Osteoblast (primary cell): Measurements from ENCODE around the gene USF3. TPM values are rescaled to one million over a fixed set of nuclear protein-coding genes. Genes with fewer than 3 reads are reported as not detected.
"Not testable (repeated sequence)": the region's sequence is repeated elsewhere in the genome, so short reads cannot be mapped to it uniquely, and the experiment has no call there.

Experiments used
- DNase-seq: peaks from one replicate; pipeline ENCODE4 v3.0.0; 2011; ENCODE audit warnings: low spot score, mixed read lengths; ENCODE audit not compliant: insufficient read length; ENCODE audit errors: missing footprints
- H2AFZ ChIP-seq: 2 replicates; pipeline ENCODE4 v1.6.0; 2011; ENCODE audit warnings: mild to moderate bottlenecking, low read length
- H3K27ac ChIP-seq: 2 replicates; pipeline ENCODE4 v1.5.1; 2011; ENCODE audit warnings: mild to moderate bottlenecking, low read depth, low read length, moderate library complexity
- H3K27me3 ChIP-seq: 2 replicates; pipeline ENCODE4 v1.6.0; 2012; ENCODE audit warnings: mild to moderate bottlenecking, control low read depth, inconsistent platforms, low read length, moderate library complexity; ENCODE audit not compliant: insufficient read depth
- H3K36me3 ChIP-seq: 2 replicates; pipeline ENCODE4 v1.5.1; 2011; ENCODE audit warnings: mild to moderate bottlenecking, low read length, control low read depth, moderate library complexity; ENCODE audit not compliant: insufficient read depth
- H3K4me1 ChIP-seq: 2 replicates; pipeline ENCODE4 v1.5.1; 2011; ENCODE audit warnings: mild to moderate bottlenecking, low read length, control low read depth, moderate library complexity; ENCODE audit not compliant: insufficient read depth
- H3K4me2 ChIP-seq: 2 replicates; pipeline ENCODE4 v1.6.0; 2011; ENCODE audit warnings: mild to moderate bottlenecking, low read length; ENCODE audit not compliant: insufficient read depth
- H3K4me3 ChIP-seq: fragments of 200-600 bp; sonication (generic); 3 replicates; pipeline ENCODE4 v1.5.1; 2012; ENCODE audit warnings: mild to moderate bottlenecking, low read length, inconsistent platforms; ENCODE audit not compliant: insufficient read depth
- H3K79me2 ChIP-seq: 2 replicates; pipeline ENCODE4 v1.6.0; 2012; ENCODE audit warnings: mild to moderate bottlenecking, low read length, control low read depth, inconsistent platforms; ENCODE audit not compliant: insufficient read depth
- H3K9me3 ChIP-seq: 2 replicates; pipeline ENCODE4 v1.5.1; 2011; ENCODE audit warnings: low read depth, low read length, control low read depth
- H4K20me1 ChIP-seq: 2 replicates; pipeline ENCODE4 v1.6.0; 2012; ENCODE audit warnings: mild to moderate bottlenecking, low read length, control low read depth; ENCODE audit not compliant: insufficient read depth
- total RNA-seq: library from RNA; depleted of rRNA; stranded (reverse); fragments of >200 nt; gene quantifications from 2 replicates; pipeline ENCODE4 v1.2.3, GENCODE V29; 2012
- TF ChIP-seq, protein P1 (sequence below): IDR thresholded peaks from 2 replicates; pipeline ENCODE4 v1.5.1; 2011; ENCODE audit warnings: mild to moderate bottlenecking, low read depth, low read length, moderate library complexity; ENCODE audit errors: extremely low read depth

USF3 gene
- total RNA-seq, 1 donor: 10.5 TPM

DNA sequence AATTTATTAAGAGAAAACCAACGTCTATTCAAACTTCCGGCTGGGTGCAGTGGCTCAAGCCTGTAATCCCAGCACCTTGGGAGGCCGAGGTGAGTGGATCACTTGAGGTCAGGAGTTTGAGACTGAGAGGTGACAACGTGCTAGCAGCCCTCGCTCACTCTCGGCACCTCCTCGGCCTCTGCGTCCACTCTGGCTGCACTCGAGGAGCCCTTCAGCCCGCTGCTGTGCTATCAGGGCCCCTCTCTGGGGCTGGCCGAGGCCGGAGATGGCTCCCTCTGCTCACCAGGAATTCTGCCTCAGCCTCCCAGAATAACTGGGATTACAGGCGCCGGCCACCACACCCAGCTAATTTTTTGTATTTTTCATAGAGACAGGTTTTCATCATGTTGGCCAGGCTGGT, 58.7 kb downstream of the USF3 start:
- Histone ChIP-seq H3K27me3 (no peaks in the 10 kb centered on the region), H3K4me1 (no peaks in the 10 kb centered on the region), H2AFZ (no peak overlapping the region), H3K9me3 (no peaks in the 10 kb centered on the region), H3K79me2 (no peaks in the 10 kb centered on the region), H3K36me3 (no peaks in the 10 kb centered on the region), H3K4me2 (no peak overlapping the region), H4K20me1 (no peaks in the 10 kb centered on the region), H3K4me3 (no peak overlapping the region), H3K27ac (no peak overlapping the region)
- TF ChIP-seq, protein P1, sequence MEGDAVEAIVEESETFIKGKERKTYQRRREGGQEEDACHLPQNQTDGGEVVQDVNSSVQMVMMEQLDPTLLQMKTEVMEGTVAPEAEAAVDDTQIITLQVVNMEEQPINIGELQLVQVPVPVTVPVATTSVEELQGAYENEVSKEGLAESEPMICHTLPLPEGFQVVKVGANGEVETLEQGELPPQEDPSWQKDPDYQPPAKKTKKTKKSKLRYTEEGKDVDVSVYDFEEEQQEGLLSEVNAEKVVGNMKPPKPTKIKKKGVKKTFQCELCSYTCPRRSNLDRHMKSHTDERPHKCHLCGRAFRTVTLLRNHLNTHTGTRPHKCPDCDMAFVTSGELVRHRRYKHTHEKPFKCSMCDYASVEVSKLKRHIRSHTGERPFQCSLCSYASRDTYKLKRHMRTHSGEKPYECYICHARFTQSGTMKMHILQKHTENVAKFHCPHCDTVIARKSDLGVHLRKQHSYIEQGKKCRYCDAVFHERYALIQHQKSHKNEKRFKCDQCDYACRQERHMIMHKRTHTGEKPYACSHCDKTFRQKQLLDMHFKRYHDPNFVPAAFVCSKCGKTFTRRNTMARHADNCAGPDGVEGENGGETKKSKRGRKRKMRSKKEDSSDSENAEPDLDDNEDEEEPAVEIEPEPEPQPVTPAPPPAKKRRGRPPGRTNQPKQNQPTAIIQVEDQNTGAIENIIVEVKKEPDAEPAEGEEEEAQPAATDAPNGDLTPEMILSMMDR: no peak
- DNase-seq: no peak

DNA sequence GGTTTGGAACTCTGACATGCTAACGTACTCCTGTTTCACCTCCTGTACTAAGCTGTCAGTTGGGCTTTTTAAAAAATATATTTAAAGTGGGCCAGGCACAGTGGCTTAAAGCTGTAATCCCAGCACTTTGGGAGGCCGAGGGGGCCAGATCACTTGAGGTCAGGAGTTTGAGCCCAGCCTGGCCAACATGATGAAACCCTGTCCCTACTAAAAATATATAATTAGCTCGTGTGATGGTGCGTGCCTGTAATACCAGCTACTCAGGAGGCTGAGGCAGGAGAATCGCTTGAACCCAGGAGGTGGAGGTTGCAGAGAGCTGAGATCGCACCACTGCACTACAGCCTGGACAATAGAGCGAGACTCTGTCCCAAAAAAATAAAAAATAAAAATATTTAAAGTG, 60.4 kb downstream of the USF3 start:
- H4K20me1 ChIP-seq, H3K27me3 ChIP-seq, H2AFZ ChIP-seq, H3K9me3 ChIP-seq, H3K4me2 ChIP-seq, H3K27ac ChIP-seq, H3K4me1 ChIP-seq, H3K4me3 ChIP-seq, DNase-seq, H3K36me3 ChIP-seq, H3K79me2 ChIP-seq: not testable (repeated sequence)

DNA sequence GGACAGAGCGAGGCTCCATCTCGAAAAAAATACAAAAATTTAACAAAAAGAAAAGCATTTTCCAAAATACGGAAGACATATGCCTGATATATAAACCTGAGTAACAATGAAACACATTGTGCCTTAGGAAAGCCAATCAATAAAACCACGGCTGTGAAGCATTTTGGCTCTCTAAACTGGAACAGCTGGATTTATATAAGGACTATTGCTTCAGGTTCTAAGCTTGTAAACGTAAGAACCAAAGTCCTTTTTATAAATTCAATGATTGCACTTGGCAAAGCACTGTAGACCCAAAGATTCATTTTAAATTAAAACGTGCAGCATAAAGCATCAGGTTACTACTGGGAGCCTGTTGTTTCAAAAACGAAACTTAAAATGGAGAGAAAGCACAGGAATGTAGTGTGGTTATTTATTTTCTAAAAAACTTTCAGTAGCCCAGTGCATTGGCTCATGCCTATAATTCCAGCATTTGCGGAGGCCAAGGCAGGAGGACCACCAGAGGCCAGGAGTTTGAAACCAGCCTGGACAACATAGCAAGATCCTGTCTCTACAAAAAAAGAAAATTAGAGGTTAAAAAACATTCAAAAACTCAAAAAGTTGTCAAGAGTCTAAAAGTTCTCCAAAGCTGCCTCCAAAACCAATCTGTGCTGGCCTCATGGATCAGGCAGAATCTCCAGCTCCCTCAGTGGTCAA, 61.5 kb downstream of the USF3 start:
- no peaks in the 10 kb centered on the region for H3K9me3 ChIP-seq
- no peaks in the 10 kb centered on the region for H3K4me1 ChIP-seq
- TF ChIP-seq, protein P1: no peak
- no peaks in the 10 kb centered on the region for H3K79me2 ChIP-seq
- no peaks in the 10 kb centered on the region for H3K36me3 ChIP-seq
- no peak overlapping the region for H3K4me3 ChIP-seq
- no peak for DNase-seq
- H3K4me2 ChIP-seq: no peak overlapping the region
- no peaks in the 10 kb centered on the region for H4K20me1 ChIP-seq
- no peak overlapping the region for H2AFZ ChIP-seq
- peaks cover 3% of the 10 kb centered on the region for H3K27me3 ChIP-seq
- H3K27ac ChIP-seq: no peak overlapping the region

DNA sequence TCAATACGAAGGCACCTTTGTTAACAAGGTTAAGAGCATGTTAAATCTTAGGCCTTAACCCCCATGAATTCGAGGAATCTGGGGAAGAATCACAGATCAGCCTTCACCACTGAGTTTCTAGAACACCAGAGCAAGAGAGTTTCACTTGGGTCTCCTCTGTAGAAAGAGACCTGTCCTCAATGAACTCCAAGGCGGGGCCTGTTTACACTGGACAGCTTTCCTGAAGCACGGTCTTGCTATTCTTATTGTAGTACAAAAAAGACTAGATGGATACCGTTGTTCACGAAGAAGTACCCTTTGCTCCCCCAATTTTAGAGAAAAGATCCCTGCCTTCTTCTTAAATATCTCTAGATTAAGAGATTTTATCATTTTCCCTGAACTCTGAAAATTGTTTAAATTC, 64.9 kb downstream of the USF3 start:
- no peaks in the 10 kb centered on the region for H3K36me3 ChIP-seq
- TF ChIP-seq, protein P1: no peak
- H3K4me3 ChIP-seq: no peak overlapping the region
- no peak overlapping the region for H3K4me2 ChIP-seq
- no peaks in the 10 kb centered on the region for H3K9me3 ChIP-seq
- peaks cover 1% of the 10 kb centered on the region for H3K4me1 ChIP-seq
- DNase-seq: no peak
- no peaks in the 10 kb centered on the region for H3K79me2 ChIP-seq
- peaks cover 11% of the 10 kb centered on the region for H3K27me3 ChIP-seq
- no peak overlapping the region for H3K27ac ChIP-seq
- H2AFZ ChIP-seq: no peak overlapping the region
- no peaks in the 10 kb centered on the region for H4K20me1 ChIP-seq
